Skeletal muscle tissue (tissue), 4 donors: ENCODE data around the gene OR4F16. TPM values are rescaled to one million over a fixed set of nuclear protein-coding genes. Genes with fewer than 3 reads are reported as not detected.
"Not testable (repeated sequence)": the region's sequence is repeated elsewhere in the genome, so short reads cannot be mapped to it uniquely, and the experiment has no call there.

Experiments
- H3K27ac ChIP-seq: one replicate; pipeline ENCODE4 v1.7.0; 2013; ENCODE audit warnings: mild to moderate bottlenecking, low read depth, low read length, inconsistent platforms
- H3K27me3 ChIP-seq, 3 donors: one replicate each; pipeline ENCODE4 v1.7.0; 2013; ENCODE audit warnings: low read length in 3 of 3; ENCODE audit not compliant: control insufficient read depth in 3 of 3, insufficient read depth in 3 of 3
- H3K36me3 ChIP-seq, 3 donors: one replicate each; pipeline ENCODE4 v1.7.0; 2013; ENCODE audit warnings: low read length in 3 of 3; ENCODE audit not compliant: control insufficient read depth in 3 of 3, insufficient read depth in 3 of 3
- H3K4me1 ChIP-seq, 3 donors: one replicate each; pipeline ENCODE4 v1.7.0; 2013; ENCODE audit warnings: low read length in 3 of 3, mild to moderate bottlenecking in 3 of 3; ENCODE audit not compliant: control insufficient read depth in 3 of 3, insufficient read depth in 3 of 3
- H3K4me3 ChIP-seq, 3 donors: one replicate each; pipeline ENCODE4 v1.7.0; 2013; ENCODE audit warnings: low read length in 3 of 3
- H3K9ac ChIP-seq, 3 donors: one replicate each; pipeline ENCODE4 v1.7.0; 2013; ENCODE audit warnings: low read length in 3 of 3, mild to moderate bottlenecking in 3 of 3, moderate library complexity in 2 of 3, low read depth in 1 of 3
- H3K9me3 ChIP-seq, 3 donors: one replicate each; pipeline ENCODE4 v1.7.0; 2013; ENCODE audit warnings: low read length in 3 of 3; ENCODE audit not compliant: control insufficient read depth in 3 of 3
- total RNA-seq: library from RNA; depleted of rRNA; stranded (reverse); fragments of >200 nt; gene quantifications from one replicate; pipeline ENCODE4 v1.2.3, GENCODE V29; 2014
- donor health status: Osteomylitis.

The OR4F16 gene
- not detected for total RNA-seq

GRCh38 chr1:686554-686953 is at the start of gene OR4F16:
OR4F16 (minus strand) TSS chr1:686654; CDS start chr1:686654, 0 bp downstream.
- not testable (repeated sequence) for H3K9me3 ChIP-seq, H3K4me1 ChIP-seq, H3K9ac ChIP-seq, H3K27ac ChIP-seq, H3K36me3 ChIP-seq, H3K27me3 ChIP-seq, H3K4me3 ChIP-seq

- not testable (repeated sequence) for H3K36me3 ChIP-seq, H3K4me3 ChIP-seq, H3K27ac ChIP-seq, H3K9ac ChIP-seq, H3K9me3 ChIP-seq, H3K27me3 ChIP-seq, H3K4me1 ChIP-seq
These were observed 47.2 kb upstream of the OR4F16 start for GRCh38 chr1:733649-734048.

- H3K9ac ChIP-seq, H3K27me3 ChIP-seq, H3K4me1 ChIP-seq, H3K27ac ChIP-seq, H3K36me3 ChIP-seq, H3K4me3 ChIP-seq, H3K9me3 ChIP-seq: not testable (repeated sequence)
These were observed 40.6 kb upstream of the OR4F16 start for GRCh38 chr1:727040-727439.

Other genes with a start within 250 kb of the OR4F16 start
- not detected for gene OR4F29, start 235.0 kb downstream of the OR4F16 start, total RNA-seq
- 3.7 TPM for gene SAMD11, start 237.3 kb upstream of the OR4F16 start, total RNA-seq